ENCODE measurements around the gene TMEM88.

TMEM88 gene

DNA sequence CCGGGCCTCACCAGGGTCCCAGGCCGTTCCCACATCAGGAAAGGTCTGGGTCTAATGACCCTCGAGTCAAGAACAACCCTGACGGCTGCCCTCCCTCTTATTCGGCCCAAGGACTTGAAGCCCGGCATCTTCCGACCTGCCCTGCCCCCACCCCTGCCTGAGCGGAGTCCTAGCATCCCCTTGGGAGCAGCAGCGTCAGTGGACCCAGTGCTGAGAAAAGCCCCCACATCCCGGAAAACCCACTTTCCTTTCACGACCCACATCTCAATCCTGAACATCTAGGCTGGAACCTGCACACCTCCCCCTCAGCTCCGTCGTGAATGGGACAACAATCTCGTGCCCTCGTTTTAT is 769 bp downstream of the TMEM88 start:
- no peak for TF ChIP-seq CTCF (conservative IDR thresholded peaks at IDR 0.05; ENCODE audit: low read length)
- H3K4me3 ChIP-seq (ENCODE audit: low read length), result peak overlapping the region; percentile 91

DNA sequence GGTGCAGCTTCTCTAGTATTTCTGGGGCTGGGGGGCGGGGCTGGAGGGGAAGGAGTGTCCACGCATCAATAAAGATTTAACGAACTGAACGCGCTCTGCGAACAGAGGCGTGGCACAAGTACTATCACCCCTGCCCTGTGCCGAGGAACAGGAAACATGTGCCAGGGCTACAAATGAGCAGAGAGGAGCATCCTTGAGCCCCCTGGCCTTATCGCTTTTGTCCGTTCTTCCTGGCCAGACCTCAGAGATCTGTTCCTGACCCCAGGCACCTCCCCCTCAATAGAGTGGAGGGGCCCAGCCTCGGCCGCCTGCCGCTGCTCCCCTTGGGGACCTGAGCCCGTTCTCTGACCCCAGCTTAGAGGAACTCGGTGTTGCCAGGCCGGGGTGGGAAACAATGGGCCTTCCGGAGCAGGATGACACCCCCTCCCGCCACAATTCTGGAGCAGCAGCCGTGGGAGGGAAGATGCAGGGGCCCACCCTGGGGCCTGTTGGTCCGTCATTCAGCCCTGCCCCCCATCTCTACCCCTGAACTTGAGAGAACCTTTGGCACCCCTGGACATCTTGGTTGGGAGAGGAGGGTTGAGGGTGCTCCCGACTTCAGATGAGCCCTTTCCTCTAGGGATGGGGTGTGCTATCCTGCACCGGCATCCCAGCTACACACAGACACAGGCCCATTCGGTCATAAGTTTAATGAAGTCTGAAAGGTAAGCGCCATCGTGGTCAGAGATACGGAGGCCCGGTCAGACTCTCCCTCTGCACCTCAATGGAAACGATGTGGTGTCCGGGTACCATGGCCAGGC is 1.3 kb downstream of the TMEM88 start:
- DNase-seq (ENCODE audit: low read depth), result peak; percentile 20
- no peak for TF ChIP-seq CTCF (conservative IDR thresholded peaks at IDR 0.05; ENCODE audit: low read length)
- peak overlapping the region; percentile 91 for H3K4me3 ChIP-seq (ENCODE audit: low read length)

More for the DNA sequence above, 769 bp downstream of the TMEM88 start:
- no peak for DNase-seq (ENCODE audit: low read depth)

GRCh38 chr17:7856811-7857712 is 2.2 kb downstream of the TMEM88 start, which contains the start of gene NAA38:
Gene NAA38 (minus strand): TSS chr17:7857559. CDS start chr17:7857463, 96 bp downstream.
- peak; percentile 100 for DNase-seq (ENCODE audit: low read depth)
- H3K4me3 ChIP-seq (ENCODE audit: low read length), result peak within 1 kb of the TSS; percentile 91
- TF ChIP-seq CTCF (conservative IDR thresholded peaks at IDR 0.05; ENCODE audit: low read length), result peak; percentile 43

DNA sequence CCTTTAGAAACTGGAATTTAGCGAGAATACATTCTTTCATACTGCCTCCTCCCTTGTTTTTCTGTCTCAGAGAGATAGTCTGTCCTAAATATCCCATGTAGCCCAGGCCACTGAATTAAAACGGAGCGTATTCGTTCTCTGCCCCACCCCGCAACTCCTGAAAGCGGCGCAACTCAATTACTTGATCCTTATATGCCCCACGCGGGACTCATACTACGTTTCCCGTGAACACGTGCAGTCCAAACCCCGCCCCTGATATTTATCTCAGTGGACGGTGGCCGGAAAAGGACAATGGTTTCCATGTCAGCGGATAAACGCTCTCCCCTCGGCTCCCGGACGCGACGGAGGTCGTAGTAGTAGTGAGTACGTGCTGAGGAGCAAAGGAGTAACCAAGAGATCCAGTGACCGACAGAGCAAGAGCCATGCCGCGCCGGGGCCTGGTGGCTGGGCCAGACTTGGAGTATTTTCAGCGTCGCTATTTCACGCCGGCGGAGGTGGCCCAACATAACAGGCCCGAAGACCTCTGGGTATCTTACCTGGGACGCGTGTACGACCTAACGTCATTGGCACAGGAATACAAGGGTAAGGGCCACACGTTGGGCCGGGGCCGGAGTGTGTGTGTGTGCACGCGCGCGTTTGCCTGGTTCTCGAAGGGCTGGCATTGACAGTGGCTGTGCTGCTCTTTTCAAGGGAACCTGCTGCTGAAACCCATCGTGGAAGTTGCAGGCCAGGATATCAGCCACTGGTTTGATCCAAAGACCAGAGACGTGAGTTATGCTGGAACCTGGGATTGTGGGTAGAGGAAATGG is 3.1 kb downstream of the TMEM88 start, which contains the start of gene CYB5D1:
CYB5D1 (plus strand) TSS at position 291 of the 809 bp plus-strand sequence; CDS start at position 423, 132 bp downstream.
- no peak for TF ChIP-seq CTCF (conservative IDR thresholded peaks at IDR 0.05; ENCODE audit: low read length)
- H3K4me3 ChIP-seq (ENCODE audit: low read length), result peak within 1 kb of the TSS; percentile 91
- peak; percentile 93 for DNase-seq (ENCODE audit: low read depth)

DNA sequence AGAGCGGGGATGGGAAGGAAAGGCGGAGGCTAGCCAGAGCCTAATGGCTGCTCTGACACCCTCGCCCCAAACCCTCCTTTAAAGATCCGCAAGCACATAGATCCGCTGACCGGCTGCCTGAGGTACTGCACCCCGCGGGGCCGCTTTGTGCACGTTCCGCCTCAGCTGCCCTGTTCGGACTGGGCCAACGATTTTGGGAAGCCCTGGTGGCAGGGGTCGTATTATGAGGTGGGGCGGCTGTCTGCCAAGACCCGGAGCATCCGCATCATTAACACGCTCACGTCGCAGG is 3.6 kb downstream of the TMEM88 start:
- DNase-seq (ENCODE audit: low read depth), result peak; percentile 58
- peak; percentile 56 for TF ChIP-seq CTCF (conservative IDR thresholded peaks at IDR 0.05; ENCODE audit: low read length)
- peak overlapping the region; percentile 91 for H3K4me3 ChIP-seq (ENCODE audit: low read length)

DNA sequence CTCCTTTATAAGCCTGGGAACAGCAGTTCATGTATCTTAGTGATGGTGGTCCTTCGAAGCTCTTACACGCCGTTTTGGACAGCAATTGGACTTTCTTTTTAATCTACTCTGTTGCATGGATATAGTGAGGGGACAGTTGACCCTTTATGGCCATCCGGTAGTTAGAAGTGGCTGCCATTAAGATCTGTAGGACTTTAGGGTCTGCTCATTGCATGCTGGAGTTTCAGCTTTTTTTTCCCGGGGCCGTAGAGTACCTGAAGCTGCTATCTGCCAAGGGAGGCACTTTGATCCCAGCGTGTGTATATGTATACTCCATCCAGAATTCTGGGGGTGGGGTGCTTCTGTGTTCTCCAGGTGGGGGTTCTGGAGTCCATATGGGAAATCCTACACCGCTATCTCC is 4.2 kb downstream of the TMEM88 start:
- DNase-seq (ENCODE audit: low read depth), result no peak
- peak overlapping the region; percentile 91 for H3K4me3 ChIP-seq (ENCODE audit: low read length)
- TF ChIP-seq CTCF (conservative IDR thresholded peaks at IDR 0.05; ENCODE audit: low read length), result no peak

Data from AG10803 (cell line).